Ovary (tissue), 9 donors: ENCODE results near the gene PBX1. TPM values are rescaled to one million over a fixed set of nuclear protein-coding genes. Genes with fewer than 3 reads are reported as not detected.

Experiments used
- DNase-seq, 5 donors: peaks; one replicate each; pipeline ENCODE4 v3.0.0-alpha.2; 2019 to 2020
- H3K27ac ChIP-seq, 2 donors: fragments of 200-600 bp; one replicate each; pipeline versions ENCODE4 v1.5.1 to v1.8.0; 2019 to 2022
- H3K27me3 ChIP-seq: fragments of 200-600 bp; one replicate; pipeline ENCODE4 v1.8.0; 2022
- H3K36me3 ChIP-seq: fragments of 200-600 bp; sonication (generic); one replicate; pipeline ENCODE4 v1.5.1; 2019
- H3K4me1 ChIP-seq: one replicate; pipeline ENCODE4 v1.8.1; 2013; ENCODE audit warnings: mild to moderate bottlenecking, moderate library complexity; ENCODE audit not compliant: insufficient read depth
- H3K4me3 ChIP-seq: fragments of 200-600 bp; sonication (generic); one replicate; pipeline ENCODE4 v1.5.1; 2017
- H3K9me3 ChIP-seq, 2 donors: fragments of 200-600 bp in 1 of 2; sonication (generic) in 1 of 2; one replicate each; pipeline versions ENCODE4 v1.5.1 to v1.8.1; 2013 to 2019; ENCODE audit warnings: mild to moderate bottlenecking in 1 of 2, moderate library complexity in 1 of 2
- CTCF ChIP-seq, 3 donors: fragments of 450-650 bp in 2 of 3; fragments of 200-600 bp in 1 of 3; IDR thresholded peaks; one replicate each; pipeline versions ENCODE4 v1.5.1 to v1.8.0; 2016 to 2022; ENCODE audit warnings: antibody characterized with exemption in 3 of 3, mild to moderate bottlenecking in 1 of 3
- EP300 ChIP-seq: sonication (generic); formaldehyde crosslinking; IDR thresholded peaks from one replicate; pipeline ENCODE4 v1.6.1; 2017; ENCODE audit warnings: antibody characterized with exemption
- POLR2A ChIP-seq: fragments of 450-650 bp; IDR thresholded peaks from one replicate; pipeline ENCODE4 v1.6.1; 2017; ENCODE audit warnings: antibody characterized with exemption, mild to moderate bottlenecking, moderate library complexity
- WGBS, 3 donors: extraction: QIAGEN DNeasy Blood & Tissue Kit in 1 of 3; methylation state at CpG; one replicate each; pipeline versions ENCODE4 v1.1.5 to v1.1.7; 2013 to 2017; 5-methylcytosine and 5-hydroxymethylcytosine counted together
- intact Hi-C, 4 donors: fragments of 100-400 bp; cut with DNase I; formaldehyde crosslinking; loops; one replicate each; pipeline versions ENCODE4 v1.11.0 to v1.15.1; 2022 to 2023
- polyA plus RNA-seq, 2 donors: library from polyadenylated mRNA; stranded (reverse); fragments of 200-250 nt in 1 of 2; fragments of 350-450 nt in 1 of 2; fragmentation: Illumina TruSeq in 1 of 2; extraction: RNeasy Lipid Tissue Mini Kit (QIAGEN cat#74804) in 1 of 2; gene quantifications; one replicate each; pipeline ENCODE4 v1.2.3, GENCODE V29; 2013 to 2014
- total RNA-seq, 7 donors: library from RNA; depleted of rRNA in 2 of 7; stranded (reverse); fragments of >200 nt in 2 of 7; fragmentation: NEBNext Ultra II Directional in 3 of 7; extraction: Animal tissue kit (Norgen Biotek cat#: 25700) in 3 of 7; gene quantifications; one replicate each; pipeline versions ENCODE4 v1.1.0 to v1.2.4, GENCODE V29; 2016 to 2023
- donor health status: DM: no; HTN: no; CAD: no; lungs with moderate emphysema.
- donor health status: DM: no; HTN: no; CAD: no.
- donor health status: Bipolar disorder and iron deficiency.
- donor health status: DM: yes; HTN: yes; CAD: no.
- donor health status: DM: no; HTN: no; CAD: no.
- donor health status: DM: yes; HTN: yes; CAD: no.

PBX1 gene
- total and polyA plus RNA-seq, 9 donors: 43.7 to 220 (median 142) TPM

- 95 to 100% (median 98%) methylated on average over 1 of the region's 1 CpG for WGBS, 3 donors
- no peaks in the 10 kb centered on the region for H3K36me3 ChIP-seq
These were observed 143.2 kb downstream of the PBX1 start for GRCh38 chr1:164702216-164702615.

GRCh38 chr1:164702664-164703063 is 143.7 kb downstream of the PBX1 start:
- Histone ChIP-seq H3K4me1 (peaks cover 17% of the 10 kb centered on the region), H3K4me3 (no peak overlapping the region), H3K27me3 (no peaks in the 10 kb centered on the region), H3K27ac (no peak overlapping the region), H3K36me3 (no peaks in the 10 kb centered on the region), H3K9me3 (no peaks in the 10 kb centered on the region)
- 89 to 93% (median 92%) methylated on average over 2 of the region's 2 CpGs for WGBS, 3 donors
- TF ChIP-seq CTCF (IDR thresholded peaks at IDR 0.05): no peak
- no peak for TF ChIP-seq POLR2A
- no peak for TF ChIP-seq EP300
- DNase-seq: no peak
- intact Hi-C loops: no loop called here

More at GRCh38 chr1:164702216-164702615, 143.2 kb downstream of the PBX1 start:
- TF ChIP-seq CTCF (IDR thresholded peaks at IDR 0.05) (no peak), POLR2A (no peak), EP300 (no peak)
- no peaks in the 10 kb centered on the region for H3K9me3 ChIP-seq
- DNase-seq: no peak
- H3K4me3 ChIP-seq: no peak overlapping the region
- H3K27me3 ChIP-seq: no peaks in the 10 kb centered on the region
- peaks cover 14% of the 10 kb centered on the region for H3K4me1 ChIP-seq
- intact Hi-C loops: no loop called here
- no peak overlapping the region for H3K27ac ChIP-seq

- H3K27ac ChIP-seq: no peak overlapping the region
- no peaks in the 10 kb centered on the region for H3K9me3 ChIP-seq
- peaks cover 23% of the 10 kb centered on the region for H3K4me1 ChIP-seq
- intact Hi-C loops: no loop called here
- H3K36me3 ChIP-seq: no peaks in the 10 kb centered on the region
- no peak overlapping the region for H3K4me3 ChIP-seq
- WGBS, 3 donors: 75 to 88% (median 85%) methylated on average over 7 of the region's 7 CpGs
- no peaks in the 10 kb centered on the region for H3K27me3 ChIP-seq
- TF ChIP-seq CTCF (IDR thresholded peaks at IDR 0.05): no peak
- no peak for TF ChIP-seq EP300
- TF ChIP-seq POLR2A: no peak
- DNase-seq: no peak
These were observed 144.5 kb downstream of the PBX1 start for GRCh38 chr1:164703463-164703862.

- TF ChIP-seq EP300: no peak
- no peak for TF ChIP-seq POLR2A
- TF ChIP-seq CTCF (IDR thresholded peaks at IDR 0.05): no peak
- H3K27me3 ChIP-seq: no peaks in the 10 kb centered on the region
- no peak overlapping the region for H3K4me3 ChIP-seq
- no peak overlapping the region for H3K27ac ChIP-seq
- DNase-seq: no peak
- intact Hi-C loops: no loop called here
- H3K4me1 ChIP-seq: peaks cover 27% of the 10 kb centered on the region
- WGBS, 3 donors: 73 to 94% (median 88%) methylated on average over 1 of the region's 1 CpG
- no peaks in the 10 kb centered on the region for H3K9me3 ChIP-seq
- H3K36me3 ChIP-seq: no peaks in the 10 kb centered on the region
These were observed 145.0 kb downstream of the PBX1 start for GRCh38 chr1:164703960-164704411.
